Putamen (tissue), 1 donor: ENCODE data around the gene CAPN13.

Source experiments
- DNase-seq: peaks from one replicate; pipeline ENCODE4 v3.0.0-alpha.2; 2016; ENCODE audit warnings: low spot score

Gene CAPN13, protein sequence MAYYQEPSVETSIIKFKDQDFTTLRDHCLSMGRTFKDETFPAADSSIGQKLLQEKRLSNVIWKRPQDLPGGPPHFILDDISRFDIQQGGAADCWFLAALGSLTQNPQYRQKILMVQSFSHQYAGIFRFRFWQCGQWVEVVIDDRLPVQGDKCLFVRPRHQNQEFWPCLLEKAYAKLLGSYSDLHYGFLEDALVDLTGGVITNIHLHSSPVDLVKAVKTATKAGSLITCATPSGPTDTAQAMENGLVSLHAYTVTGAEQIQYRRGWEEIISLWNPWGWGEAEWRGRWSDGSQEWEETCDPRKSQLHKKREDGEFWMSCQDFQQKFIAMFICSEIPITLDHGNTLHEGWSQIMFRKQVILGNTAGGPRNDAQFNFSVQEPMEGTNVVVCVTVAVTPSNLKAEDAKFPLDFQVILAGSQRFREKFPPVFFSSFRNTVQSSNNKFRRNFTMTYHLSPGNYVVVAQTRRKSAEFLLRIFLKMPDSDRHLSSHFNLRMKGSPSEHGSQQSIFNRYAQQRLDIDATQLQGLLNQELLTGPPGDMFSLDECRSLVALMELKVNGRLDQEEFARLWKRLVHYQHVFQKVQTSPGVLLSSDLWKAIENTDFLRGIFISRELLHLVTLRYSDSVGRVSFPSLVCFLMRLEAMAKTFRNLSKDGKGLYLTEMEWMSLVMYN

DNA sequence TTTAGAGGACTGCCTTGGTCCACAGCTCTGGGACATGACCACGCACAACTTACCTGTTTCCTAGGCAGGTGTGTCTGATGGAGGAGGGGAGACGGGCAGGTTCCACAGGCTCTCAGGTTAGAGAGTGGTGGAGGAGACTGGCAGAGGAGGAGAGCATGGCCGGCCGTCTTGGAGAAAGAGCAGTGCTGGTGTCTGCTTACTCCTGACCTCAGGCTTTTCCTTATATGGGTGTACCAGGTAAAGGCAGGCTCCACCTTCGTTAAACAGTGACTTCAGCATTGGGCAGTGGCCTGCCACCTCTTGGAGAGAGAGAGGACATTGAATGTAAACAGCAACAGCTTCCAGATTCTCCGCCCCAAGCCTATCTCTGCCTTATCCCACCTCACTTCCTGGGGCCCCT, at the start of gene CAPN13:
Gene CAPN13 (minus strand): TSS at position 198 of the 400 bp plus-strand sequence. CDS start 20,121 bp downstream, outside the sequence.
- DNase-seq: no peak

DNA sequence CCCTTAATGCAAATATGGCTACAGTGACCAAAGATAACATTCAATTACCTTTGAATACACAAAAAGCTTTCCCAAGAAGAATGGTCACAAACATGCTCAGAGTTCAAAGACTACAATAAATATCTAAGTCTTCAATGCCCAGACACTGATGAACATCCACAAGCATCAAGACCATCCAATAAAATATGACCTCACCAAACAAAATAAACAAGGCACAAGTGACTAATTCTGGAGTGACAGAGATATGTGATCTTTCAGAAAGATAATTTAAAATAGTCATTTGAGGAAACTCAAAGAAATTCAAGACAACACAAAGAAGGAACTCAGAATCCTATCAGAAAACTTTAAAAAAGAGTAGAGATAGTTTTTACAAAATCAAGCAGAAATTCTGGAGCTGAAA, 40.6 kb upstream of the CAPN13 start:
- DNase-seq: no peak

DNA sequence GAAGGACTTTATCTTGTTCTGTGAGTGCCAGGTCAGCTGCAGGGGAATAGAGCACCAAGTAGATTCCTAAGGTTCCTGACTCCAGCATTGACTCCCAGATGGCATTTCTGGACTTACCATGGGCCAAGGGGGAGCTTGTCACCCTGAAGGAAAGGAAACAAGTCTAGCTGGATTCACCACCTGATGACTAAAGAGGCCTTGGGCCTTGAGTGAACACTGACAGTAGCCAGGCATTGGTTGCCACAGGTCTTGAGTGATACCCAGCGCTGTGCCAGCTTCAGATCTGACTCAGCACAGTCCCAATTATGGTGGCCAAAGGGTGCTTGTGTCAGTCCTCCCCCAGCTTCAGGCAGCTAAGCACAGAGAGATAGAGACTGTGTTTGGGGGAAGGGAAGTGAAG, 40.1 kb upstream of the CAPN13 start:
- DNase-seq: no peak

DNA sequence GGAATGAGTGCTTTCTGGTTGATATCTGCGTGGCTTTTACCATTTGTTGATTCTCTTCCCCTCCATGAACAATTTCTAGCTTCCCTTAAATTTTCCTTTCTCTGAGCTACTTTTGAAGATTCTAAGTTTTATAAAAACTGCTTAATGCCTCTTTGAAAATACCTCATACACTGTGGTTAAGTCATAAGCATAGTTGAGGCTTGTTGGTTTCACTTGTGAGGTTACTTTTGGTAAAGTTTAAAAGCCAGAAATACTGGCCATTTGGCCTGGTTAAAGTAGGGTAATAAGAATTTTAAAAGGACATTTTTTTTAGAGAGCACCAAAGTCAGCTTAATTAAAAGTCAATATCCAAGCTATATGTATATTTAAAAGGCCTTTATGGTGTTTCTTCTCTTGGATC, 21.3 kb upstream of the CAPN13 start:
- no peak for DNase-seq

DNA sequence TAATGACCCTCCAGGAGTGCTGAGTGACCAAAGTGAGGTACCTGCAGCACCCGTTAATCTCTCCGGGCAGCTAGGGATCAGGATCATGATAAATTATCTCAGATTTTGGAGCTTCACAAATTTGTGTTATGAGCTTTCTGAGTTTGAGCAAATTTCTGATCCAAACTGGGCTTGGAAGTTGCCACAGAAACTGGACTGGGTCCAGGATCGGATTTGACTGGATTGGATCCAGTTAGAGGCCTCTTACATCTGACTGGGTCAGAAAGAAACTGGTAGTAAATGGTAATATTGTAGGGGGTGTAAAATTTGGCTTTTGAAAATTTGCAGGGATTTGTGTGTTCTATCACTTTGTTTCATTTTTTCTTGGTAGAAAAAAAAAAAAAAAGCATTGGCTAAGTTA, 19.7 kb upstream of the CAPN13 start:
- no peak for DNase-seq

DNA sequence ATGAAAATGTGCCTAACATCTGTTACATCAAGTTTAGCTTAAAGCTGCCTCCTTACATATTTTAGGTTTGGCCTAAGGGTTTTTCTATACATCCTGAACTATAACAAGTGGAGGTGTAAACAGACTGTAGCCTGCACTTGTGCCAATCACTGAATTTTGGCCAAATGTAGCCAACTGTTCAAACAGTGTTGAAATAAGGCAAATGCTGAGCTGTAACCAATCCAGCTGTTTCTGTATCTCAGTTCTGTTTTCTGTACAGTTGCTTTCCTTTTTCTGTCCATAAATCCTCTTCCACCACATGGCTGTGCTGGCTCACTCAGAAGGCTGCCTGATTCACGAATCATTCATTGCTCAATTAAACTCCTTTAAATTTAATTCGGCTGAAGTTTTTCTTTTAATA, 19.2 kb upstream of the CAPN13 start:
- DNase-seq: no peak

DNA sequence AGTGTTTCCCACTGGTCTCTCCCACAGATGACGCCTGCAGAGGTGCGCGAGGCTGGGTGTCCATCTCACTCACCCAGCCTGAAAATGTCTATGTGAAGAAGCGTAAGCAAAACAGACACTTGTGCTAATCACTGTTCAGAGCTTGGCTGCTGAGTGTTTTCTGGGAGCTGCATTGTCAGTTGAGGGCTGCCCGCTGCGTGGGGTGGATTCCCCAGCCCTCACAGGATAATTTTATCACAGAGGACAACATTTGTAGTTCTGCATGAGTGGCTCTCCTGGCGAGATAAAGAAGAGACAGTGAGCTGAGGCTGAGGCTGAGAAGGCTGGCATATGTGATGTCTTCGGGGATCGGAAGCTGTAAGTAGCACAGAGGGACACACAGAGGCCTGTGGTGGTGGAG, 16.2 kb upstream of the CAPN13 start:
- no peak for DNase-seq

DNA sequence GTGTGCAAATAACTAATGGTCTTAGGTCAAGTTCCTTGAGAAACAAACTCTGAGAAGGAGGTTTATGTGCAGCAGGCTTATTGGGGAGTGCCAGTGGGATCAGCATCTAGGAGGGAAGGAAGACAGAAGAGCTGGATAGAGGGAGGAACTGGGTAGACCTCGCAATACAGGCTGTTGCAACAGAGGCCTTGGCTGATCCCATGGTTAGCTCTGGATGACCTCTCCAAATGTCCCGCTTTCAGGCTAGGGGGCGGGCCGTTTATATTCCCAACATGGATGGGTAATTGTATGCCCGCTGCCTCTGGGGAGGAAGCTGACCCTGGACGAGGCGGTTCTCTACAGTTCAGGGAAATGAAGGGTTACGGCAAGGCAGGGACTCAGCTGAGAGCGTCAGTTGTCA, 14.7 kb upstream of the CAPN13 start:
- no peak for DNase-seq

DNA sequence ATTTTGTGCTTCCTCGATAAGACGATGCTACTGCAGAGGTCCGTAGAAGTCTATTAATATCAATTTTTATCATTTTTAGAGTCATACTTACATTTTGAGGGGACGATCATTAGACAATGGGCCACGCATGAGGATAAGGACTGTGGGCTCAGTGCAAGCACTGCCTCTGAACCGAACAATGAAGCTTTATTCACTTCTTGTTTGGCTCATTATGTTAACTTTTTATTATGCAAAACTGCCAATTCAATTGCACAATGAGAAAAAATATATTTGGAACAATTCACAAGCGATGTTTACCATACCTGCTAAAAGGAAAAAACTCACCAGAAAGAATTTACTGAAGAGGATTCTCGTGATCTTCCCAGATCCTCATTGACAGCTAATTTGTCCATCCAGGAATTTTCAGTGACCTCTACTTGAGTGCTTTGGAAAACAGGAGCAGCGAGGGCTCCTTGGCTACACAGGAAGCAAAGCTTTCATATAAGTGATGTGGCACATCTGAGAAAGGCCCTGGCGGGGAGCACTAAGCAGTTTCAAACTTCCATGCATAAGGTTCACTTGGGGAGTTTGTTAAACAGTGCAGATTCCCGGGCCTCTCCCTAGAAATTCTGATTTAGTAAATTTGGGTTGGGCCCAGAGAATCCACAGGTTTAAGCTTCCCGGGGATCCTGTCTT, 13.3 kb upstream of the CAPN13 start:
- DNase-seq: peak; percentile 86

DNA sequence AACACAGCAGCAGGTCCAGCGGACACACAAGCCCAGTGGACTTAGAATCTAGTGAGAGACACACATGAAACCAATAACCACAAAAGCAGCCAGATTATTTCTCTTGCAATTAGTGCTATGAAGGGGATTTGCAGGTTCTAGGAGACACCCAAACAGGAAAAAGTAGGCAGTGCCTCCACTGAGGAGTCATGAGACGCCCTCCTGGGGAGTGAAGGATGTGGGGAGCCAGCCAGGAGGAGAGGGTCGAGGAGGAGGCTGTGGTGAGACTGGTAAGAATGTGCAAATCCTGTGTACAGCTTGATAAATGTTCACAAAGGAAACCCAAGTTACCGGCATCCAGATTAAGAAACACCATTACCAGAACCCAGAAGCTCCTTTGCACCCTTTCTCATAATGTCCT, 2.7 kb upstream of the CAPN13 start:
- no peak for DNase-seq

DNA sequence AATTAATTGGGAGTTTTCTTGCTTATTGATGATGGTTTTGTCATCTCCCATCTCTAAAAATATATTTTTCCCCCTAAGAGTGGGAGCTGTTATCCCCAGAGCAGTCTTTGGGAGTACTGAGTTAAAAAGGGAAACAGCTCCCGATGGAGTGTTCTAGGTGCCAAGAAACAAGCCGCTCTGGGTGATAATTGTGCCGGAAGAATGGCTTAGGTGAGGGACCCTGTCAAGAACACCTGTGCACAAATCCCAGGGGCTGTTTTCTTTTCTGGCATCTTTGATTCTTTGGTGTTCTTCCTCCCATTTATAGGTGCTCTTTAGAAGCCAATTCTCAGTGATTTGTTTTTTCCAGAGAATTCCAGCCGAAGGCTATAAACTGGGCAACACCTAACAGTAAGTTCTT, 1.4 kb upstream of the CAPN13 start:
- DNase-seq: no peak

DNA sequence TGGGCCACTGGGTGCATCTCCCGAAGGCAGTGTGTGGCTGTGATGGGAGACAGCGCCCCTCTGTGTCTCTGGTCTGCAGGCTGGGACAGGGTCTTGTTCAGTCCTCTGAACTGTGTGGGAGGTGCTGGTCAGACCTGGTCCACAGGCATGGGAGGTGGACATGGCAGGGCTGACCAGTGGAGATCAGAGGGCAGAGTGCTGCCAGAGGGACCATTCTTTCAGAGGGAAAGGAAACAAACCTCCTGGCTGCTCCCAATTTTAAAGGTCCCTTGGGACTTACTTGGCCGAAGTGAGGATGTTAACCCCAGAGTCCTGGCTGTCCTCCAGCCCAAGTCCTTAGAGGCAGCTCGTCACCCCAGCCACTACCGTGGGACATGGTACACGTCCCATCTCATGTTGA, 4.0 kb downstream of the CAPN13 start:
- no peak for DNase-seq

DNA sequence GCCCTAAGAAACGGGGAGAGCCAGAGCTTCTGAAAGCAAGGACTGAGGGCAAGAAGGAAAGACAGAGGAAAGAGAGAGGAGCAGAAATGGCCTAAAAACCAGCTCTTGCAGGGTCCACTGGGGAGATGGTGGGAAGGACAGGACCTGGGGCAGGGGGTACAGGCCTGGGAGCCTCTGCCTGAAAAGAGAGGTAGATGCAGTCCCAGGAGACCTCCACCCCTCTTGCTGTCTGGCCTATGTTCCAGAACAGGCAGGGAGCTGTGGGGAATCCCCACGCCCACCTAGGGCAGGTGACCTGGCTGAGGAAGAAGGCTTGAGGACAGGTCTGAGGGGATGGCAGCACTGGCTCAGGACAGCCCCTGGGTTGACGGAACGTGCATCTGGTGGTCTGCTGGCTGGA, 4.6 kb downstream of the CAPN13 start:
- no peak for DNase-seq

DNA sequence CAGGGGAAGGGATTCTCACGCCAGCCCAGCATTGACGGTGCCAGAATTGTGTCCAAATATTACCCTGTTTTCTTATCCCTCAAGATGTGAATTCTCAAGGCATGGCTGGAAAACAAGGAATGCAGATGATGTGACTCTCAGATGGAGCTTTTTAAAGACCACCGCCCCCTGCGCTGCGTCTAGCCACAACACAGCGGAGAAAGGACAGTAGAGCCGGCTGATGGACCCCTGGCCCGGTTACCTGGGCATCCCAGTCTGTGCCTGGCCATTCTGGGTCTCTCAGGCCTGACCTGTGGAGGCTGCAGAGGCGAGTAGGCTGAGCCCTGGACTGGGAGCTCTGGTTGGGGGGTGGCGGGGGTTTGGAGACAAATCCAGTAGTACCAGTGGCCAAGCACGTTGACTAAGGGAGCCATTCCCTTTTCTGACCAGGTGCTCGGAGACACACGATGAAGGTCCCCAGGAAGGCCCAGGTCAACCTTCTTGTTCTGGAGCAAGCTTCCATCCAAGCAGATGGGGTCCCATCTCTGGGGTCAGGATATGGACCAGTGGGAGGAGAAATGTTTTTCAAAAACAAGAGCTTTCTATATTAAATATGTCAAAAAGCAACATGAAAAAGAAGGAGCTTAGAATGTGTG, 5.3 kb downstream of the CAPN13 start:
- DNase-seq: no peak

DNA sequence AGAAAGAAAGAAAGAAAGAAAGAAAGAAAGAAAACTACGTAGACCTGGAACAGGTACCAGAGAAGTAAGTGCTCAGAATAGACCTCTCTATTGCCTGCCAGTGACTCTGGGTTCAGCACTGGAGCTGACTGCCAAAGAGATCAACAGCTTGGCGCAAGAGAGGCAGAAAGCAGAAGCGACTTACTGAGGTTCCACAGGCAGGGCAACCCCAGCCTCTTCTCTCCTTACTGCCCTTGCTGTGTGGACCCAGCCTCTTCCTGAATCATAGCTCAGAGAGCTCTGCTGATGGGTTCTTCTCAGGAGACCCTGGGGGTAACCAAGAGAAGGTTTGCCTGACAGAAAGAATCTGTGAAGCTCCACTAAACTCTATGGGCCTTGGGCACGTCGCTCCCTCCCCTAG, 7.1 kb downstream of the CAPN13 start:
- no peak for DNase-seq

DNA sequence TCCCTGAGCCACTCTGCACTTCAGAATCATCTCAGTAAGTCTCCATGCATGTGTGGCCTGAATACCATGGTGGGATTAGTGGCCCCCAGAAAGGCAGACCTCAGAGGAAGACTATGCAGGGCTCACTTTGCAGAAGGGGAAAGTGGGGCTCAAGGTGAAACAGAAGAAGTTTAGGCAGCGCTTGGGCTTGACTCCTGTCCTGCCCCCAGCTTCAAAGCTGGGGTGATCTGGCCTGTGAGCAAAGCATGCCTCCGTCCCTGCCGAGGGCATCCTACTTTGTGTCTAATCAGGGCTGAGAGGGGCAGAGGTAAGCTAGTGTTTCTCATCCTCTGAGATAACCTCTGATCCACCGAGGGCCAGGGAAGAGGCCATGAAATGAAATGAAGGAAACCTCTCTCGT, 7.9 kb downstream of the CAPN13 start:
- DNase-seq: no peak

DNA sequence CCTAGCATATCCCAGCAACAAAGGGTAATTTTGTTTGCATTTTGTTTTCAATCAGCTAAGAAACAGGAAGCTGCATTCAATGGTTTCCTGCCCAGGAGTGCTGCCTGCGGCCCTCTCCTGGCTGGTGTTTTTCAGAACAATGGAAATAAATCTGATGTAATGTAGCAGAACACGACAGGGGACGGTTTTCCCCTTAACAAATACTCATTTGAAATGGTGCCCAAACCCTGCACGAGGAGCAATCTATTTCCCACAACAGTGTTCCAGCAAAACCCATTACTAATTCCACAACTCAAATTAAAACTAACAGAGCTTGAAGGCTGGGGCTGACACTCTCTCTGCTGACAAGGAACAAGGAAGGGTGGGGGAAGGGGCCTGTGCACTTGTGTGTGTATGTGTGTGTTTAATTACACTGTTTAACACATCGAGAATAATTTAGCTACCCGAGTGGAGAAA, 8.7 kb downstream of the CAPN13 start:
- DNase-seq: no peak

DNA sequence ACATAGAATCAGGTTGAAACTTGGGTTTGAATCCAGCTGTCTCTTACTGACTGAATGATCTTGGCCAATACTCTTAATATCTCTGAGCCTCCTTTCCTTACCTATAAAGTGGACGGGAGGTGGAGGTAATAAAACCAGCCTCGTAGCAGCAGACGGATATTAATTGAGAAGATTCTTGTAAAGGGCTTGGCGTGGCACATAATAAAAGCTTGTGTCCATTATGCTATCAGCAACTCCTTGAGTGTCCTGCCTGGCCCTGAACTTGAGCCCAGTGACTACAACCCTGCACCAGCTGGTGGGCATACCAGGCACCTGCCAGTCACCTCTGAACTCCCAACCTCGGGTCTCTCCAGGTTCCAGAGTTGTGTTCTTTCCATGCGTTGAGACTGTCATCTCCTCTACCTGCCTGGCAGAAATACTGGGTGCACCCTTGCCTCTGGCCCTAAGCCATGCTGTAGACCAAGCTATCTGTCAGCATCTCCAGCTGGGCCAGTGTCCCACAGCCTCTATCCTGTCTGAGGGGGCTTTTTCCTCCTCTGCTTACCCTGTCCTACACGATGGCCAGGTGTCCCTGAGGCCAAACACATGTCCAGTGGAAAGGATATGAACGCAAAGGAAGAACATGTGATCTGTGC, 9.7 kb downstream of the CAPN13 start:
- DNase-seq: no peak

DNA sequence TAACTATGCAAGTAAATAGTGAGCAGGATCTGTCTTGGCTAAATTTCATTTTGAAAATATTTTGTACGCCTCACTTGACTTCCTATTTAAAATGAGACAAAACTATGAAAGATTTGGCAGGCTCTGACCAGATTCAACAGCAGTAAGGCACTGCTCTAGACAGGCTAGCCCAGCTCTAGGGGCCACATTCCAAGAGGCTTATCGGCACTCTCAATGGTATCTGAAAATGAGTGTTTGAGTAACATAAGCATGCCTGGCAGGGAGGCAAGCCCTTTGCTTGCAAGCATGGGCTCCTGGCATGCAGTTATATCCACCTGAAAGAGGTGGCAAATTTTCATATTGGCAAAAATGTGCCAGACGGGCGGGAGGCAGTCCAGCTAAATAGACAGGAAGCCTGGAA, 10.5 kb downstream of the CAPN13 start:
- no peak for DNase-seq

DNA sequence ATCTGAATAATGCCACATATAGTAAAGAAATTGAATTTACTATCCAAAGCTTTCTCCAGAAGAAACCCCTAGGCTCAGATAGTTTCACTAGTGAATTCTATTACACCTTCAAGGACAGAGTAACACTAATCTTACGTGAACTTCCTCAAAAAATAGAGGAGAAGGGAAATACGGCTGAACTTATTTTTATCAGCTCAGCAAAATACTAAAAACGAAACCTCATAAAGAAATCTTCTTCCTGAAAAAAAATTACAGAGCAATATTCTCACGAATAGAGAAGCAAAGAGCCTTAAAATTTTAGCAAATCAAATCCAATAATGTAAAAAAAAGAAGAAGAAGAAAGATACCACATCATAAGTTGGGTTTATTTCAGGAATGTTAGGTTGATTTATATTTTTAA, 14.7 kb downstream of the CAPN13 start:
- DNase-seq: no peak

DNA sequence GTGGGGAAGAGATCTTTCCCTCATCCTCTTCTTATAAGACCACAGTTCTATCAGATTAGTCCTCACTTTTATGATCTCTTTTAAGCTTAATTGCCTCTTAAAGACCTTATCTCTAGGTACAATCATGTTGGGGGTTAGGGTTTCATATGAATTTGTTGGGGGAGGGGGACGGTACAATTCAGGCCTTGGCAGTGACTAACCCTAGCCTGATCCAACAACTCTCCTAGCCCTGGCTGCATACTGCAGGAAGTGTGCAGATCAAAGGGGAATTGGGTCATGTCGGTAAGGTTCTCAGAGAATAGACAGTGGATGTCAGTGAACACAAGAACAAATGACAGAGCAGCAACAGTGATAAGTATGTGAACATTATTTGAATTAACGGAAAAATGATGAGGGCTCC, 16.4 kb downstream of the CAPN13 start:
- no peak for DNase-seq

DNA sequence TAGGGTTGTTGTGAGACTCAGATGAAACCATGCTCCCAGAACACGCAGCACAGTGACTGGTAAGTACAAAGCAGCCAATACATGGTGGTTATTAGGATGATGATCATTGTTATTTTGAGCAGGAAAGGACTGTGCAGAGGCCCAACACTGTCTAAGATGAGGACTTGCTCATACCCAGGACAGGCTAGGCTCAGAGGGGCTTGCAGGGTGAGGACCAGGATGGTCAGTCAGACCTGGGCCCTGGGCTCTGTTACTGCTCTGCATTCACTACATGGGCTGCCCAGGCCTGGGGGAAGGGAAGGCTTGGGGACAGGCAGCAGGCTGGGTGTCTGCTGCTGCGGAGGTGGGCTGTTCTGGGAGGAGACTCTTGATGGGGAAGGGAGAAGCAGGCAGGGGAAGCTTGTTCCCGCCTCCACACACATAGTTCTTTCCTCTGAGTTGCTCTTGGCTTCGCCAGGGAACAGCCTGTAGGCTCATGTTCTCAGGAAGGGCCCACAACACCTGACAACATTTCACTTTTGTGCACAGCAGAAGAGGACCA, 17.5 kb downstream of the CAPN13 start:
- no peak for DNase-seq
